Heart left ventricle (tissue), 16 donors: Measurements from ENCODE around the gene PFN1. TPM values are rescaled to one million over a fixed set of nuclear protein-coding genes. Genes with fewer than 3 reads are reported as not detected.

Source experiments
- ATAC-seq, 4 donors: fragments of 200-7000 bp; cut with Tn5 transposase; one replicate each; pipeline ENCODE4 v1.9.1; 2020 to 2022; ENCODE audit warnings: moderate library complexity in 4 of 4, mild to moderate bottlenecking in 3 of 4, moderate number of reproducible peaks in 1 of 4
- DNase-seq, 5 donors: peaks; one replicate each; pipeline ENCODE4 v3.0.0-alpha.2; 2020
- H3K27ac ChIP-seq, 12 donors: fragments of 200-600 bp; sonication (generic) in 4 of 12; one replicate each; pipeline versions ENCODE4 v1.5.0 to v1.8.0; 2016 to 2022; ENCODE audit warnings: mild to moderate bottlenecking in 2 of 12
- H3K27me3 ChIP-seq, 9 donors: fragments of 200-600 bp; sonication (generic) in 2 of 9; one replicate each; pipeline versions ENCODE4 v1.5.1 to v1.8.0; 2016 to 2022; ENCODE audit warnings: mild to moderate bottlenecking in 3 of 9
- H3K36me3 ChIP-seq, 9 donors: fragments of 200-600 bp; sonication (generic) in 2 of 9; one replicate each; pipeline versions ENCODE4 v1.5.0 to v1.8.0; 2018 to 2022; ENCODE audit warnings: mild to moderate bottlenecking in 2 of 9
- H3K4me1 ChIP-seq, 12 donors: fragments of 200-600 bp; sonication (generic) in 4 of 12; one replicate each; pipeline versions ENCODE4 v1.5.0 to v1.8.0; 2016 to 2022; ENCODE audit warnings: mild to moderate bottlenecking in 3 of 12
- H3K4me3 ChIP-seq, 12 donors: fragments of 200-600 bp; sonication (generic) in 4 of 12; one replicate each; pipeline versions ENCODE4 v1.5.0 to v1.8.0; 2017 to 2022; ENCODE audit warnings: mild to moderate bottlenecking in 9 of 12, moderate library complexity in 4 of 12
- H3K9me3 ChIP-seq, 12 donors: fragments of 200-600 bp; sonication (generic) in 4 of 12; one replicate each; pipeline versions ENCODE4 v1.5.0 to v1.8.0; 2016 to 2022; ENCODE audit warnings: mild to moderate bottlenecking in 1 of 12
- CTCF ChIP-seq, 12 donors: fragments of 200-600 bp; sonication (generic) in 4 of 12; IDR thresholded peaks; one replicate each; pipeline versions ENCODE4 v1.5.0 to v1.8.0; 2018 to 2022; ENCODE audit warnings: antibody characterized with exemption in 12 of 12, mild to moderate bottlenecking in 5 of 12
- POLR2A ChIP-seq, 2 donors: fragments of 450-650 bp; IDR thresholded peaks; one replicate each; pipeline ENCODE4 v1.6.1; 2017; ENCODE audit warnings: antibody characterized with exemption in 2 of 2, mild to moderate bottlenecking in 2 of 2, moderate library complexity in 2 of 2
- WGBS, 4 donors: extraction: QIAGEN DNeasy Blood & Tissue Kit in 2 of 4; methylation state at CpG; one replicate each; pipeline versions ENCODE4 v1.1.5 to v1.1.7; 2013 to 2018; 5-methylcytosine and 5-hydroxymethylcytosine counted together
- intact Hi-C, 10 donors: fragments of 100-400 bp; cut with DNase I; formaldehyde crosslinking; loops; one replicate each; pipeline versions ENCODE4 v1.11.1 to v1.14.2; 2022
- microRNA-seq, 4 donors: library from miRNA; unstranded; fragments of <30 nt; microRNA quantifications; one replicate each; pipeline versions ENCODE4 to v1.2.0, GENCODE V29; 2017 to 2020
- polyA plus RNA-seq, 2 donors: library from polyadenylated mRNA; stranded (reverse); fragments of 200-250 nt; gene quantifications; one replicate each; pipeline ENCODE4 v1.2.3, GENCODE V29; 2013
- total RNA-seq, 9 donors: library from RNA; depleted of rRNA in 2 of 9; stranded (reverse); fragments of >200 nt in 2 of 9; fragmentation: NEBNext Ultra II Directional in 3 of 9; extraction: Animal tissue kit (Norgen Biotek cat#: 25700) in 3 of 9; gene quantifications; one replicate each; pipeline versions ENCODE4 v1.1.0 to v1.2.4, GENCODE V29; 2016 to 2023
- donor health status: ischemic (EF 13 %, LVEDD 7.1; RV severe dilation, severe dysfunction).
- donor health status: healthy with polysubstance abuse.
- donor health status: DM: no; HTN: yes; CAD: no.
- donor health status: DM: no; HTN: no; CAD: no.
- donor health status: ischemic (EF 25% LVEDD 6.9; RV normal size, moderate dysfunction).
- donor health status: ischemic (EF 25% LVEDD 5.7; RV mildly dilated, moderate dysfunction).
- donor health status: healthy.
- donor health status: DM: yes; HTN: yes; CAD: no.
- donor health status: ischemic (EF 35%, LVEDD 5.7; RV mildly dilated, moderate dysfunction).
- donor health status: nonischemic (EF 11% LVEDD 7.7; RV severe dilation, severe dysfunction).
- donor health status: DM: yes; HTN: yes; CAD: no.
- donor health status: PGD.
- donor health status: ischemic (EF 29% LVEDD 5.4; RV normal size, mild dysfunction).
- donor health status: nonischemic (EF 23%, LVEDD 6.1; RV moderate dilation, normal function).

The PFN1 gene
- total and polyA plus RNA-seq, 11 donors: 145 to 982 (median 234) TPM

GRCh38 chr17:4895657-4896331 is 52.5 kb downstream of the PFN1 start:
- Histone ChIP-seq H3K27me3 (peaks cover 0 to 20% (median 11%) of the 10 kb centered on the region in 9 donors), H3K27ac (no peak overlapping the region), H3K4me1 (peaks cover 0 to 24% (median 16%) of the 10 kb centered on the region in 12 donors), H3K4me3 (no peak overlapping the region), H3K36me3 (peaks cover 4 to 68% (median 65%) of the 10 kb centered on the region in 9 donors), H3K9me3 (no peaks in the 10 kb centered on the region)
- peak in 1 of 5 donors; percentile 53 for DNase-seq
- TF ChIP-seq POLR2A (IDR thresholded peaks at IDR 0.05) (no peak), CTCF (IDR thresholded peaks at IDR 0.05) (peak in 1 of 12 donors; percentile 8)
- intact Hi-C loops: loop anchor here in 1 of 10 donors (10.0 kb wide), 1 partner anchor 331 kb away; the partner anchor contains the start of gene GGT6
- ATAC-seq: no peak
- WGBS, 4 donors: 73 to 80% (median 76%) methylated on average over 27 of the region's 27 CpGs

Small RNAs within 50 kb of the gene (microRNA-seq; reads per million reads assigned to microRNA genes)
- 0 to 1.0 (median 0.22) reads per million in 4 donors for gene MIR6864
- 0 to 0.83 (median 0.26) reads per million in 4 donors for gene MIR6865

Other genes starting within 250 kb of the PFN1 start
- gene PELP1, start 244.4 kb downstream of the PFN1 start, total RNA-seq: 10 to 100 TPM; 19.0 to 42.6 (median 34.5) TPM
- 10 to 100 TPM; 20.4 to 28.0 TPM for gene PELP1, start 244.4 kb downstream of the PFN1 start, polyA plus RNA-seq
- 10 to 100 TPM; 10.9 to 87.6 (median 23.0) TPM for gene ARRB2, start 237.9 kb downstream of the PFN1 start, total RNA-seq
- 10 to 100 TPM; 17.1 to 24.8 TPM for gene ARRB2, start 237.9 kb downstream of the PFN1 start, polyA plus RNA-seq
- 10 to 100 TPM; 11.5 to 30.3 (median 18.8) TPM for gene MED11, start 217.1 kb downstream of the PFN1 start, total RNA-seq
- 10 to 100 TPM; 23.3 to 49.6 TPM for gene MED11, start 217.1 kb downstream of the PFN1 start, polyA plus RNA-seq
- 1 to 10 TPM in 2 of 9 donors, under 1 TPM in 4, not detected in 3; 0.27 to 2.9 (median 0.44) TPM for gene ZMYND15, start 208.7 kb downstream of the PFN1 start, total RNA-seq
- gene ZMYND15, start 208.7 kb downstream of the PFN1 start, polyA plus RNA-seq: under 1 TPM; 0.14 to 0.30 TPM
- gene CXCL16, start 208.6 kb downstream of the PFN1 start, total RNA-seq: 10 to 100 TPM in 2 of 9 donors, 1 to 10 TPM in 7; 1.6 to 42.5 (median 4.5) TPM
- gene CXCL16, start 208.6 kb downstream of the PFN1 start, polyA plus RNA-seq: 1 to 10 TPM; 1.3 to 3.7 TPM
- not detected for gene TM4SF5, start 176.6 kb downstream of the PFN1 start, total RNA-seq
- not detected for gene TM4SF5, start 176.6 kb downstream of the PFN1 start, polyA plus RNA-seq
- 1 to 10 TPM in 4 of 9 donors, under 1 TPM in 2, not detected in 3; 0.48 to 1.9 (median 1.1) TPM for gene VMO1, start 162.2 kb downstream of the PFN1 start, total RNA-seq
- gene VMO1, start 162.2 kb downstream of the PFN1 start, polyA plus RNA-seq: 1 to 10 TPM in 1 of 2 donors, not detected in 1; 1.4 TPM
- not detected for gene GLTPD2, start 159.6 kb downstream of the PFN1 start, total RNA-seq
- not detected for gene GLTPD2, start 159.6 kb downstream of the PFN1 start, polyA plus RNA-seq
- gene PSMB6, start 152.4 kb downstream of the PFN1 start, total RNA-seq: 100 to 1,000 TPM; 143 to 320 (median 182) TPM
- gene PSMB6, start 152.4 kb downstream of the PFN1 start, polyA plus RNA-seq: 100 to 1,000 TPM; 263 to 320 TPM
- 10 to 100 TPM in 2 of 9 donors, 1 to 10 TPM in 7; 5.5 to 17.9 (median 8.5) TPM for gene PLD2, start 141.4 kb downstream of the PFN1 start, total RNA-seq
- gene PLD2, start 141.4 kb downstream of the PFN1 start, polyA plus RNA-seq: 1 to 10 TPM; 5.3 to 8.6 TPM
- 10 to 100 TPM; 23.1 to 55.8 (median 36.0) TPM for gene MINK1, start 115.2 kb downstream of the PFN1 start, total RNA-seq
- 10 to 100 TPM; 24.8 to 28.4 TPM for gene MINK1, start 115.2 kb downstream of the PFN1 start, polyA plus RNA-seq
- gene C17orf107, start 49.0 kb downstream of the PFN1 start, total RNA-seq: 1 to 10 TPM in 1 of 9 donors, under 1 TPM in 8; 0.07 to 1.3 (median 0.43) TPM
- under 1 TPM; 0.46 to 0.69 TPM for gene C17orf107, start 49.0 kb downstream of the PFN1 start, polyA plus RNA-seq
- 1 to 10 TPM in 2 of 9 donors, under 1 TPM in 7; 0.23 to 1.4 (median 0.48) TPM for gene CHRNE, start 45.4 kb downstream of the PFN1 start, total RNA-seq
- under 1 TPM; 0.27 to 0.71 TPM for gene CHRNE, start 45.4 kb downstream of the PFN1 start, polyA plus RNA-seq
- gene GP1BA, start 16.3 kb downstream of the PFN1 start, total RNA-seq: under 1 TPM in 3 of 9 donors, not detected in 6; 0.20 to 0.35 (median 0.25) TPM
- gene GP1BA, start 16.3 kb downstream of the PFN1 start, polyA plus RNA-seq: under 1 TPM; 0.06 to 0.19 TPM
- gene SLC25A11, start 8.5 kb downstream of the PFN1 start, total RNA-seq: 100 to 1,000 TPM; 146 to 282 (median 204) TPM
- 100 to 1,000 TPM; 136 to 168 TPM for gene SLC25A11, start 8.5 kb downstream of the PFN1 start, polyA plus RNA-seq
- 100 to 1,000 TPM in 1 of 9 donors, 10 to 100 TPM in 8; 50.7 to 111 (median 79.6) TPM for gene RNF167, start 8.3 kb downstream of the PFN1 start, total RNA-seq
- 100 to 1,000 TPM; 134 to 152 TPM for gene RNF167, start 8.3 kb downstream of the PFN1 start, polyA plus RNA-seq
- 1,000 to 10,000 TPM in 2 of 9 donors, 100 to 1,000 TPM in 7; 383 to 1,354 (median 668) TPM for gene ENO3, start 2.6 kb upstream of the PFN1 start, total RNA-seq
- 1,000 to 10,000 TPM in 1 of 2 donors, 100 to 1,000 TPM in 1; 253 to 1,459 TPM for gene ENO3, start 2.6 kb upstream of the PFN1 start, polyA plus RNA-seq
- gene SPAG7, start 19.3 kb upstream of the PFN1 start, total RNA-seq: 100 to 1,000 TPM in 6 of 9 donors, 10 to 100 TPM in 3; 88.7 to 149 (median 125) TPM
- 100 to 1,000 TPM; 118 to 192 TPM for gene SPAG7, start 19.3 kb upstream of the PFN1 start, polyA plus RNA-seq
- gene CAMTA2, start 39.1 kb upstream of the PFN1 start, total RNA-seq: 100 to 1,000 TPM in 1 of 9 donors, 10 to 100 TPM in 8; 25.2 to 108 (median 32.4) TPM
- 10 to 100 TPM; 41.7 to 59.4 TPM for gene CAMTA2, start 39.1 kb upstream of the PFN1 start, polyA plus RNA-seq
- gene INCA1, start 49.0 kb upstream of the PFN1 start, total RNA-seq: 1 to 10 TPM in 8 of 9 donors, under 1 TPM in 1; 0.75 to 4.0 (median 2.7) TPM
- 1 to 10 TPM in 1 of 2 donors, under 1 TPM in 1; 0.64 to 5.1 TPM for gene INCA1, start 49.0 kb upstream of the PFN1 start, polyA plus RNA-seq
- 100 to 1,000 TPM; 335 to 868 (median 539) TPM for gene KIF1C, start 49.4 kb upstream of the PFN1 start, total RNA-seq
- 100 to 1,000 TPM; 210 to 384 TPM for gene KIF1C, start 49.4 kb upstream of the PFN1 start, polyA plus RNA-seq
- gene SLC52A1, start 86.9 kb upstream of the PFN1 start, total RNA-seq: under 1 TPM in 1 of 9 donors, not detected in 8; 0.12 TPM
- not detected for gene SLC52A1, start 86.9 kb upstream of the PFN1 start, polyA plus RNA-seq
- gene ZFP3, start 129.9 kb upstream of the PFN1 start, total RNA-seq: 10 to 100 TPM in 5 of 9 donors, 1 to 10 TPM in 4; 4.6 to 14.5 (median 11.1) TPM
- 1 to 10 TPM; 4.0 to 4.9 TPM for gene ZFP3, start 129.9 kb upstream of the PFN1 start, polyA plus RNA-seq
- gene ZNF232, start 163.3 kb upstream of the PFN1 start, total RNA-seq: 1 to 10 TPM; 2.2 to 6.5 (median 4.4) TPM
- gene ZNF232, start 163.3 kb upstream of the PFN1 start, polyA plus RNA-seq: 1 to 10 TPM; 3.0 to 5.8 TPM
- 1 to 10 TPM in 1 of 9 donors, under 1 TPM in 6, not detected in 2; 0.05 to 1.6 (median 0.08) TPM for gene USP6, start 167.5 kb upstream of the PFN1 start, total RNA-seq
- under 1 TPM; 0.01 to 0.04 TPM for gene USP6, start 167.5 kb upstream of the PFN1 start, polyA plus RNA-seq
- gene ZNF594, start 243.3 kb upstream of the PFN1 start, total RNA-seq: 1 to 10 TPM; 3.5 to 9.3 (median 7.2) TPM
- gene ZNF594, start 243.3 kb upstream of the PFN1 start, polyA plus RNA-seq: 1 to 10 TPM; 3.2 to 3.3 TPM